ENCODE results near the gene TTLL13.
"Not testable (repeated sequence)": the region's sequence is repeated elsewhere in the genome, so short reads cannot be mapped to it uniquely, and the experiment has no call there.

TTLL13 gene

GRCh38 chr15:90271459-90272166 lies 22.3 kb downstream of the TTLL13 start:
- DNase-seq (ENCODE audit: low read depth), result no peak
- TF ChIP-seq CTCF (IDR thresholded peaks at IDR 0.05; ENCODE audit: low read depth, low read length, missing control alignments), result no peak
- H3K4me3 ChIP-seq (ENCODE audit: low read depth, low read length), result no peak overlapping the region
- in situ Hi-C loops (cut with HindIII; ENCODE audit: low sequenced_read_pairs), result no loop called here

- DNase-seq (ENCODE audit: low read depth); H3K4me3 ChIP-seq (ENCODE audit: low read depth, low read length); in situ Hi-C loops (cut with HindIII; ENCODE audit: low sequenced_read_pairs): not testable (repeated sequence)
These were observed 29.1 kb downstream of the TTLL13 start for GRCh38 chr15:90278467-90278866.

- H3K4me3 ChIP-seq (ENCODE audit: low read depth, low read length); DNase-seq (ENCODE audit: low read depth); in situ Hi-C loops (cut with HindIII; ENCODE audit: low sequenced_read_pairs): not testable (repeated sequence)
These were observed 31.4 kb downstream of the TTLL13 start for GRCh38 chr15:90280743-90281142.

GRCh38 chr15:90281637-90282036 lies 32.3 kb downstream of the TTLL13 start:
- H3K4me3 ChIP-seq (ENCODE audit: low read depth, low read length); in situ Hi-C loops (cut with HindIII; ENCODE audit: low sequenced_read_pairs); DNase-seq (ENCODE audit: low read depth): not testable (repeated sequence)

GRCh38 chr15:90286678-90287077 lies 37.3 kb downstream of the TTLL13 start:
- peak; percentile 49 for TF ChIP-seq CTCF (IDR thresholded peaks at IDR 0.05; ENCODE audit: low read depth, low read length, missing control alignments)
- H3K4me3 ChIP-seq (ENCODE audit: low read depth, low read length), result no peak overlapping the region
- DNase-seq (ENCODE audit: low read depth), result no peak
- in situ Hi-C loops (cut with HindIII; ENCODE audit: low sequenced_read_pairs), result no loop called here

- DNase-seq (ENCODE audit: low read depth), result no peak
- in situ Hi-C loops (cut with HindIII; ENCODE audit: low sequenced_read_pairs), result no loop called here
- TF ChIP-seq CTCF (IDR thresholded peaks at IDR 0.05; ENCODE audit: low read depth, low read length, missing control alignments), result no peak
- no peak overlapping the region for H3K4me3 ChIP-seq (ENCODE audit: low read depth, low read length)
These were observed 37.7 kb downstream of the TTLL13 start for GRCh38 chr15:90287101-90287500.

- no peak for TF ChIP-seq CTCF (IDR thresholded peaks at IDR 0.05; ENCODE audit: low read depth, low read length, missing control alignments)
These were observed 38.6 kb downstream of the TTLL13 start for GRCh38 chr15:90287946-90288345.

GRCh38 chr15:90291679-90292356 lies 42.5 kb downstream of the TTLL13 start:
- no peak for DNase-seq (ENCODE audit: low read depth)
- in situ Hi-C loops (cut with HindIII; ENCODE audit: low sequenced_read_pairs), result no loop called here
- TF ChIP-seq CTCF (IDR thresholded peaks at IDR 0.05; ENCODE audit: low read depth, low read length, missing control alignments), result no peak
- no peak overlapping the region for H3K4me3 ChIP-seq (ENCODE audit: low read depth, low read length)

More at GRCh38 chr15:90287946-90288345, 38.6 kb downstream of the TTLL13 start:
- no peak overlapping the region for H3K4me3 ChIP-seq (ENCODE audit: low read depth, low read length)
- in situ Hi-C loops (cut with HindIII; ENCODE audit: low sequenced_read_pairs), result no loop called here
- no peak for DNase-seq (ENCODE audit: low read depth)
